ENCODE results near the gene PDE10A.

PDE10A gene

DNA sequence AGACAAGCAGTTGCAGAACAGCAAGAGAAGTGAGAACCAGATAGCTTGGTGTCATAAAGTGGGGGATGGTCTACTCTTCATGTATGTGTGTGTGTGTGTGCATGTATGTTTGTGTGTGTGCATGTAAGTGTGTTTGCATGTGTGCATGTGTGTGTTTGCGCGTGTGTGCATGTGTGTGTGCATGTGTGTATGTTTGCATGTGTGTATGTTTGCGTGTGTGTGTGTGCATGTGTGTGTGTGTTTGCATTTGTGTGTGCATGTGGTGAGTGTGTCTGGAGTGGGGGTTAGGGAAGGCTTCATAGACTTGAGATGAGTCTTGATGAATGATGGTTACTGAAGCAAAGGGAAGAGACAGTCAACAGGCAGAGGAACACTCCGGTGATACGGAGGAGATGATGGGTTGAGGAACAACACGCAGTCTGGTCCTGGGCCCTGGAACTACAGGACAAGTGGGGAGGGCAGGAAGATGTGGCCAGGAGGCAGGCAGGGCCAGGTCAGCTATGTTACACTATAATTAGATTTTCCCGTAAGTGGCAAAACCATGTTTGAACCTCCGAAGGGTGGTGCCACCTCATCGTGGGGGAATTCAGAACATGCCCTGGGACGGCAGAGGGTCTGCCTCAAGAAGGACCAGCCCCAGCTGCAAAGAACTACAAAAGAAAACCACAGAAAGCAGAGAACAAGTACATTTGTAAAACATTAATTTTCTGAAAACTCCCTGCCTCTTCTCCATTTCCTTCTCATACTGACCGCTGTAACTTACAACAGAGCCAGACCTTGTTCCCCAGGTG is 38.7 kb upstream of the PDE10A start:
- no peak for TF ChIP-seq GABPA (IDR thresholded peaks at IDR 0.05; ENCODE audit: low read depth)
- no peak for TF ChIP-seq CTCF (IDR thresholded peaks at IDR 0.05; ENCODE audit: insufficient read depth, low read length)
- TF ChIP-seq SPI1 (IDR thresholded peaks at IDR 0.05; ENCODE audit: borderline replicate concordance, low read depth): no peak
- TF ChIP-seq, protein P1, sequence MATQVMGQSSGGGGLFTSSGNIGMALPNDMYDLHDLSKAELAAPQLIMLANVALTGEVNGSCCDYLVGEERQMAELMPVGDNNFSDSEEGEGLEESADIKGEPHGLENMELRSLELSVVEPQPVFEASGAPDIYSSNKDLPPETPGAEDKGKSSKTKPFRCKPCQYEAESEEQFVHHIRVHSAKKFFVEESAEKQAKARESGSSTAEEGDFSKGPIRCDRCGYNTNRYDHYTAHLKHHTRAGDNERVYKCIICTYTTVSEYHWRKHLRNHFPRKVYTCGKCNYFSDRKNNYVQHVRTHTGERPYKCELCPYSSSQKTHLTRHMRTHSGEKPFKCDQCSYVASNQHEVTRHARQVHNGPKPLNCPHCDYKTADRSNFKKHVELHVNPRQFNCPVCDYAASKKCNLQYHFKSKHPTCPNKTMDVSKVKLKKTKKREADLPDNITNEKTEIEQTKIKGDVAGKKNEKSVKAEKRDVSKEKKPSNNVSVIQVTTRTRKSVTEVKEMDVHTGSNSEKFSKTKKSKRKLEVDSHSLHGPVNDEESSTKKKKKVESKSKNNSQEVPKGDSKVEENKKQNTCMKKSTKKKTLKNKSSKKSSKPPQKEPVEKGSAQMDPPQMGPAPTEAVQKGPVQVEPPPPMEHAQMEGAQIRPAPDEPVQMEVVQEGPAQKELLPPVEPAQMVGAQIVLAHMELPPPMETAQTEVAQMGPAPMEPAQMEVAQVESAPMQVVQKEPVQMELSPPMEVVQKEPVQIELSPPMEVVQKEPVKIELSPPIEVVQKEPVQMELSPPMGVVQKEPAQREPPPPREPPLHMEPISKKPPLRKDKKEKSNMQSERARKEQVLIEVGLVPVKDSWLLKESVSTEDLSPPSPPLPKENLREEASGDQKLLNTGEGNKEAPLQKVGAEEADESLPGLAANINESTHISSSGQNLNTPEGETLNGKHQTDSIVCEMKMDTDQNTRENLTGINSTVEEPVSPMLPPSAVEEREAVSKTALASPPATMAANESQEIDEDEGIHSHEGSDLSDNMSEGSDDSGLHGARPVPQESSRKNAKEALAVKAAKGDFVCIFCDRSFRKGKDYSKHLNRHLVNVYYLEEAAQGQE (IDR thresholded peaks at IDR 0.05; ENCODE audit: insufficient replicate concordance, low read depth): no peak
- no peak for TF ChIP-seq POLR2AphosphoS5 (IDR thresholded peaks at IDR 0.05; ENCODE audit: low read depth)
- Histone ChIP-seq H3K27ac (replicated peaks) (no peak overlapping the region), H3K27me3 (ENCODE audit: insufficient read depth, poor library complexity, severe bottlenecking) (peaks cover under 1% of the 10 kb centered on the region), H3K4me3 (replicated peaks; ENCODE audit: insufficient read depth, low read length) (no peak overlapping the region)
- no peak for DNase-seq (ENCODE audit: low read depth in 1 of 2, low spot score in 1 of 2)

- Histone ChIP-seq H3K27me3 (ENCODE audit: insufficient read depth, poor library complexity, severe bottlenecking) (peaks cover 2% of the 10 kb centered on the region), H3K4me3 (replicated peaks; ENCODE audit: insufficient read depth, low read length) (no peak overlapping the region), H3K27ac (replicated peaks) (no peak overlapping the region)
- no peak for DNase-seq (ENCODE audit: low read depth in 1 of 2, low spot score in 1 of 2)
- TF ChIP-seq, protein P1 (IDR thresholded peaks at IDR 0.05; ENCODE audit: insufficient replicate concordance, low read depth): no peak
- TF ChIP-seq CTCF (IDR thresholded peaks at IDR 0.05; ENCODE audit: insufficient read depth, low read length): no peak
- no peak for TF ChIP-seq GABPA (IDR thresholded peaks at IDR 0.05; ENCODE audit: low read depth)
- TF ChIP-seq SPI1 (IDR thresholded peaks at IDR 0.05; ENCODE audit: borderline replicate concordance, low read depth): no peak
- TF ChIP-seq POLR2AphosphoS5 (IDR thresholded peaks at IDR 0.05; ENCODE audit: low read depth): no peak
These were observed 38.0 kb upstream of the PDE10A start for GRCh38 chr6:165701005-165701404.

- TF ChIP-seq POLR2AphosphoS5 (IDR thresholded peaks at IDR 0.05; ENCODE audit: low read depth) (no peak), CTCF (IDR thresholded peaks at IDR 0.05; ENCODE audit: insufficient read depth, low read length) (no peak), GABPA (IDR thresholded peaks at IDR 0.05; ENCODE audit: low read depth) (no peak), SPI1 (IDR thresholded peaks at IDR 0.05; ENCODE audit: borderline replicate concordance, low read depth) (no peak)
- TF ChIP-seq, protein P1 (IDR thresholded peaks at IDR 0.05; ENCODE audit: insufficient replicate concordance, low read depth): no peak
- Histone ChIP-seq H3K4me3 (replicated peaks; ENCODE audit: insufficient read depth, low read length) (no peak overlapping the region), H3K27me3 (ENCODE audit: insufficient read depth, poor library complexity, severe bottlenecking) (peaks cover 2% of the 10 kb centered on the region), H3K27ac (replicated peaks) (no peak overlapping the region)
- DNase-seq (ENCODE audit: low read depth in 1 of 2, low spot score in 1 of 2): no peak
These were observed 35.8 kb upstream of the PDE10A start for GRCh38 chr6:165698868-165699267.

Measured in HL-60 (cell line).